Colonic mucosa (tissue), 4 donors: Measurements from ENCODE around the gene NDUFB2. TPM values are rescaled to one million over a fixed set of nuclear protein-coding genes. Genes with fewer than 3 reads are reported as not detected.

Experiments used
- DNase-seq: peaks from one replicate; pipeline ENCODE4 v3.0.0-alpha.2; 2020
- H3K27ac ChIP-seq: fragments of 200-600 bp; one replicate; pipeline ENCODE4 v1.8.0; 2021
- H3K27me3 ChIP-seq: fragments of 200-600 bp; one replicate; pipeline ENCODE4 v1.8.0; 2021
- H3K36me3 ChIP-seq: fragments of 200-600 bp; one replicate; pipeline ENCODE4 v1.8.0; 2021
- H3K4me1 ChIP-seq: fragments of 200-600 bp; one replicate; pipeline ENCODE4 v1.8.0; 2021; ENCODE audit warnings: mild to moderate bottlenecking
- H3K4me3 ChIP-seq: fragments of 200-600 bp; one replicate; pipeline ENCODE4 v1.8.0; 2021
- H3K9ac ChIP-seq, 2 donors: one replicate each; pipeline ENCODE4 v1.7.0; 2013; ENCODE audit warnings: control low read depth in 2 of 2, low read depth in 2 of 2, low read length in 2 of 2
- H3K9me3 ChIP-seq: fragments of 200-600 bp; one replicate; pipeline ENCODE4 v1.8.0; 2021
- CTCF ChIP-seq: fragments of 200-600 bp; IDR thresholded peaks from one replicate; pipeline ENCODE4 v1.8.0; 2022; ENCODE audit warnings: antibody characterized with exemption, mild to moderate bottlenecking
- intact Hi-C: fragments of 100-400 bp; cut with DNase I; formaldehyde crosslinking; loops from one replicate; pipeline ENCODE4 v1.14.1; 2022
- total RNA-seq, 2 donors: library from RNA; stranded (reverse); fragmentation: NEBNext Ultra II Directional in 1 of 2; extraction: Animal tissue kit (Norgen Biotek cat#: 25700) in 1 of 2; gene quantifications; one replicate each; pipeline ENCODE4 v1.2.1, GENCODE V29; 2021
- donor health status: healthy.
- donor health status: DM: no; HTN: no; CAD: no.
- donor health status: DM: no; HTN: no; CAD: no.

Gene NDUFB2
- total RNA-seq, 2 donors from 2014 or later, result 281 to 309 TPM

GRCh38 chr7:140673063-140673773 is 23.3 kb upstream of the NDUFB2 start:
- intact Hi-C loops, result loop anchor here (10.0 kb wide), 1 partner anchor 312 kb away; no protein-coding TSS in a partner anchor
- TF ChIP-seq CTCF, result no peak

DNA sequence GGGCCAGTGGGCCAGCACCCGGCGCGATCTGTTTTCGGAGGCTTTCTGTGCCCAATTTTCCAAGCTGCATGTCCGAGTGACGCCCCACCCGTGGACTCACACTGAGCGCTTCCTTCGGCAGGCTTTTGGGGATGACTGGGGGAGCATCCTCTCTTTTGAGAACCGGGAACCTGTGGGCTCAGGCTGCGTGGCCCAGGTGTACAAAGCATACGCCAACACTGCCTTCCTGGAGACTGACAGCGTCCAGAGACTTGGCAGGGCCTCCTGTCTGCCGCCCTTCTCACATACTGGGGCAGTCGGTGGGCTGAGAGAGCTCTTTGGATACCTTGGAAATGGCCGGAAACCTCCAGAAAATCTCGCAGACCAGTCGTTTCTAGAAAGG is 22.7 kb upstream of the NDUFB2 start:
- H3K4me3 ChIP-seq, result peak overlapping the region; percentile 68
- H3K9ac ChIP-seq, result peak overlapping the region; percentile 81 to 88
- no peak for TF ChIP-seq CTCF
- H3K27me3 ChIP-seq, result no peaks in the 10 kb centered on the region
- H3K9me3 ChIP-seq, result no peaks in the 10 kb centered on the region
- peak overlapping the region; percentile 89 for H3K27ac ChIP-seq
- peak; percentile 49 for DNase-seq
- H3K4me1 ChIP-seq, result peaks cover 20% of the 10 kb centered on the region
- no peaks in the 10 kb centered on the region for H3K36me3 ChIP-seq
- intact Hi-C loops, result loop anchor here (10.0 kb wide), 1 partner anchor 311 kb away; no protein-coding TSS in a partner anchor

More at GRCh38 chr7:140673063-140673773, 23.3 kb upstream of the NDUFB2 start:
- H3K9ac ChIP-seq, result peak overlapping the region; percentile 81 to 88
- H3K4me3 ChIP-seq, result peak overlapping the region; percentile 68
- peak overlapping the region; percentile 89 for H3K27ac ChIP-seq
- no peaks in the 10 kb centered on the region for H3K27me3 ChIP-seq
- DNase-seq, result peak; percentile 85
- H3K9me3 ChIP-seq, result no peaks in the 10 kb centered on the region
- peaks cover 20% of the 10 kb centered on the region for H3K4me1 ChIP-seq
- H3K36me3 ChIP-seq, result no peaks in the 10 kb centered on the region

GRCh38 chr7:140674356-140674800 is 22.1 kb upstream of the NDUFB2 start:
- peaks cover 20% of the 10 kb centered on the region for H3K4me1 ChIP-seq
- H3K9ac ChIP-seq, result peak overlapping the region in 1 of 2 donors; percentile 81
- no peak for TF ChIP-seq CTCF
- peak; percentile 55 for DNase-seq
- H3K27me3 ChIP-seq, result no peaks in the 10 kb centered on the region
- no peaks in the 10 kb centered on the region for H3K9me3 ChIP-seq
- no peaks in the 10 kb centered on the region for H3K36me3 ChIP-seq
- H3K4me3 ChIP-seq, result peak overlapping the region; percentile 68
- intact Hi-C loops, result loop anchor here (10.0 kb wide), 1 partner anchor 310 kb away; no protein-coding TSS in a partner anchor
- no peak overlapping the region for H3K27ac ChIP-seq

DNA sequence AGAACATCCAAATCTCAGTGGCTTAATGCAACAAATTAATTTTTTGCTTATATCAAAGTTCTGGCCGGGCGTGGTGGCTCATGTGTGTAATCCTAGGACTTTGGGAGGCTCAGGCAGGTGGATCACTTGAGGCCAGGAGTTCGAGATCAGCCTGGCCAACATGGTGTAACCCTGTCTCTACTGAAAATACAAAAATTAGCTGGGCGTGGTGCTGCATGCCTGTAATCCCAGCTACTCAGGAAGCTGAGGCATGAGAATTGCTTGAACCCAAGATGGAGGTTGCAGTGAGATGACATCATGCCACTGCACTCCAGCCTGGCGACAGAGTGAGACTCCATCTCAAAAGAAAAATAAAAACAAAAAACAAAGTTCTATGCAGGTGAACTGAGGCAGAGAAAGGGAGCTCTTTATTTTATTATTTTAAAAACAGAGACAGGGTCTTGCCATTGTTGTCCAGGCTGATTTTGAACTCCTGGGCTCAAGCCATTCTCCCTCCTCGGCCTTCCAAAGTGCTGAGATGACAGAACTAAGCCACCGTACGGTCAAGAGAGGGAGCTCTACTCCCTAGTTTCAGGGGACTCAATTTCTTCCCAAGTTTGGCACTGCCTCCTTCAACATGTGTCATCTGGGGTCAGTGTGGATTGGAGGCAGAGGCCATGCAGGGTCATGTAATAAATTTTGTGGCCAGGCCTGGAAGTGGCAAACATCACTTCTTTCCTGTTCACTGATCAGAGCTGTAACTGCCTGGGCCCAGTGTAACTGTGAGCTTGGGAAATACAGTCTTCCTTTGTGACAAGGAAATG is 21.4 kb upstream of the NDUFB2 start:
- Histone ChIP-seq H3K9me3 (no peaks in the 10 kb centered on the region), H3K9ac (peak overlapping the region in 1 of 2 donors; percentile 9), H3K4me3 (no peak overlapping the region), H3K27ac (no peak overlapping the region), H3K27me3 (no peaks in the 10 kb centered on the region), H3K4me1 (peaks cover 20% of the 10 kb centered on the region), H3K36me3 (no peaks in the 10 kb centered on the region)
- DNase-seq, result peak; percentile 44
- intact Hi-C loops, result loop anchor here (10.0 kb wide), 1 partner anchor 310 kb away; no protein-coding TSS in a partner anchor
- no peak for TF ChIP-seq CTCF

DNA sequence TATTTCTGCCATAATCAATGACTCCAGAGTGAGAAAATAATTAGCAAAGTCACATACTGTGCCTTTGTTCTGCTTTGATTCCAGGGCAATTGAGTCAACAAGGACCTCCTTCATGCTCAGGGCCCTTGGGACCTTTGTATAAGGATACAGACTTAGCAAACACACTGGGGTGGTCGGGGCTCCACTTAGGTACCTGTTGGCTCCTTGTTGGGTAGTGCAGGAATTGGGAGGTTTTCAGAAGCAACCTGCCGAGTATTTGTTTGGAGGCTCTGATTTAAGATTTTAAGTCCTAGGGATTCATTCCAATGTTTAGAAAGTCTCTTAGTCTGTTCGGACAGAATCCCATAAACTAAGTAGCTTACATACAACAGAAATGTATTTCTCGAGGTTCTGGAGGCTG is 20.8 kb upstream of the NDUFB2 start:
- Histone ChIP-seq H3K4me3 (no peak overlapping the region), H3K4me1 (peaks cover 20% of the 10 kb centered on the region), H3K9ac (no peak overlapping the region), H3K36me3 (no peaks in the 10 kb centered on the region), H3K9me3 (no peaks in the 10 kb centered on the region), H3K27me3 (no peaks in the 10 kb centered on the region), H3K27ac (no peak overlapping the region)
- no peak for DNase-seq
- intact Hi-C loops, result loop anchor here (10.0 kb wide), 1 partner anchor 309 kb away; no protein-coding TSS in a partner anchor
- TF ChIP-seq CTCF, result no peak
